ENCODE results near the gene SOBP.

DNA sequence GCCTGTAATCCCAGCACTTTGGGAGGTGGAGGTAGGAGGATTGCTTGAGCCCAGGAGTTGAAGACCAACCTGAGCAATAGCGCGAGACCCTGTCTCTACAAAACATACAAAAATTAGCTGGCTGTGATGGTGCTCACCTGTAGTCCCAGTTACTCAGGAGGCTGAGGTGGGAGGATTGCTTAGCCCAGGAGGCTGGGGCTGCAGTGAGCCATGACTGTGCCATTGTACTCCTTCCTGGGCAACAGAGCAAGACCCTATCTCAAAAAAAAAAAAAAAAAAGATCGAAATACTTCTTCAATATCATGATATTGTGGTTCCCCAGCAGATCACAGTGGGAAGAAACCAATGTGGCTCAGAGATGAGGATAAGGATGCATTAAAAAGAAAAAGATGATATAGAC lies 47.6 kb downstream of the SOBP start:
- TF ChIP-seq, protein P1, sequence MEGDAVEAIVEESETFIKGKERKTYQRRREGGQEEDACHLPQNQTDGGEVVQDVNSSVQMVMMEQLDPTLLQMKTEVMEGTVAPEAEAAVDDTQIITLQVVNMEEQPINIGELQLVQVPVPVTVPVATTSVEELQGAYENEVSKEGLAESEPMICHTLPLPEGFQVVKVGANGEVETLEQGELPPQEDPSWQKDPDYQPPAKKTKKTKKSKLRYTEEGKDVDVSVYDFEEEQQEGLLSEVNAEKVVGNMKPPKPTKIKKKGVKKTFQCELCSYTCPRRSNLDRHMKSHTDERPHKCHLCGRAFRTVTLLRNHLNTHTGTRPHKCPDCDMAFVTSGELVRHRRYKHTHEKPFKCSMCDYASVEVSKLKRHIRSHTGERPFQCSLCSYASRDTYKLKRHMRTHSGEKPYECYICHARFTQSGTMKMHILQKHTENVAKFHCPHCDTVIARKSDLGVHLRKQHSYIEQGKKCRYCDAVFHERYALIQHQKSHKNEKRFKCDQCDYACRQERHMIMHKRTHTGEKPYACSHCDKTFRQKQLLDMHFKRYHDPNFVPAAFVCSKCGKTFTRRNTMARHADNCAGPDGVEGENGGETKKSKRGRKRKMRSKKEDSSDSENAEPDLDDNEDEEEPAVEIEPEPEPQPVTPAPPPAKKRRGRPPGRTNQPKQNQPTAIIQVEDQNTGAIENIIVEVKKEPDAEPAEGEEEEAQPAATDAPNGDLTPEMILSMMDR (IDR thresholded peaks at IDR 0.05) = no peak
- TF ChIP-seq POLR2A (IDR thresholded peaks at IDR 0.05) = no peak
